GM19468 (cell line): ENCODE data around the gene TOP3B.

Experiments used
- ATAC-seq: cut with Tn5 transposase; IDR thresholded peaks from one replicate; pipeline ENCODE4 v1.9.1; 2021; ENCODE audit warnings: mild to moderate bottlenecking, moderate library complexity, moderate number of reproducible peaks; ENCODE audit not compliant: unreplicated experiment; ENCODE audit errors: extremely low read depth

Gene TOP3B

DNA sequence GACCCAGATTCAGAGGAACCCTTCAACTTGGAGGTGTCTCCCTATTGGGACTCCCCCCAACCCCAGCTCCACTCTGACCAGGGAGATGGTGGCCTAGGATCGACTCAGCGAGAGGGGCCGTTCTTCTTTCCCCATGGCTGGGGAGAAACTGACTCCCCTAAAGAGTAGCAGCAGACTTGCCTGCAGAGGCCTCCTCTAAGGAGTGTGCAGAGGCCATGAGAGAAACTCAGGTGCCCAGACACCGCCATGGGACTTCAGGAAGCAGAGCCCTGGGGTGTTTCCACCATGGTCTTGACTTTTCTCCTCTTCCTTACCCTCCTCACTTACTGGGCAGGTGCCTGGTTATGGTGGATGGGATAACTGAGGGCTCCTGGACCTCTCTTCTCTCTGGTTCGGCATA is 2.6 kb upstream of the TOP3B start:
- ATAC-seq: no peak

GRCh38 chr22:21984793-21985192 is 2.2 kb upstream of the TOP3B start:
- ATAC-seq: no peak

- ATAC-seq: no peak
Observed at GRCh38 chr22:21981874-21982273, 713 bp downstream of the TOP3B start.

DNA sequence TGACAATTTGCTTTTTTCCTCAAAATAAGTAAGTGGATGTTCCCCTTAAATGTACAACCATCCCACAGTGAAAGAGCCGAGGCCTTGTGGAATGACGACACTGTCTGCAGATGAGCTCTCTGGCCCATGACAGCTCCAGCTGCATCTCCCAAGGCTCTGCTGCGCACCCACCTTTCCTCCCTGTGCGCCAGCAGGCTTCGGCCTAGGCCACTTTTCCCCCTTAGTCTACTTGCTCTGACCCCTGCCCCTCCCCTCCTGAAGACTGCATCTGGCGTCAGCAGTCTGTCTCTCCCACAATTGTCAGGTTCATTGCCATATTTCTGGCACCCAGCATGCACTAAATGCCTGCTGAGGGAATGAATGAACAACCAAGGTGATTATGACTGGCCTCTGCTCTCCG is 2.0 kb downstream of the TOP3B start:
- no peak for ATAC-seq

GRCh38 chr22:21978564-21979386 is 3.8 kb downstream of the TOP3B start:
- no peak for ATAC-seq

DNA sequence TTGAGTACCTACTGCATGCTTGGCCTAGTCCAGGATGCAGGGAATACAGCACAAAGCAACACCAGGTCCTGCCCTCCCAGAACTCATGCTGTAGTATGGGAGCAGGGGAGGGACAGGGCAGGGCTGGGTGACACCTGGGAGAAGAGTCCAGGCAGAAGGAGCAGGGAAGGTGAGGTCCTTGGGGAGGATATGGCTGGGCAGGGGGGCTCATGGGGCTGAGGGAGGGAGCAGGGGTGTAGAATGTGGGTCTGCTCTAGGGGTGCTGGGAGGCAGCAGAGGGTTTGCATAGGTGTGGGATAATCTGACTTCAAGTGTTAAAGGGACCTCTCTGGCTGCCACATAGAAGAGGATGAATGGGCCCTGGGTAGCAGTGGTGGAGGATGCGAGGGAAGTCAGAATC is 4.8 kb downstream of the TOP3B start:
- ATAC-seq: no peak

DNA sequence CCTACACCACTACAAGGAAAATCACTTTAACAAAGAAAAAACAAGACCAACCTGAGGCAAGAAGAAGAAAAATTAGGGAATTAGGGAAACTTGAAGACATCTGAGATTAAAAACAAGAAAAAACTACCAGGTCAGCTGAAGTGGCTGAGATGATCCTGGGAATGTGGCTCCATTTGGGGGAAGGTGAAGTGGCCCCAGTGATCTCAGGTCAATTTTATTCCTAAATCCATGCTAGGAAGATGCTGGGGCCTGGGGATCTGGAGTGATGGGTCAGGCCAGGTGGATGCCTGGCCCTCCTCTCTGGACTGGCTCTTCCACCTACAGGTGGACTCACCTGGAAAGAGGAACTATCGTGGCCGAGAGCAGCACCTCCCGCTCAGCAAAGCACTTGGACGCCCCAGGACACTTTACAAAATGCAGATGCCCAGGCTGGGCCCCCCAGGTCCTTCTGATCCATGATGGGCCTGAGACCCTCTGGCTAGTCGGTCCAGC is 6.7 kb downstream of the TOP3B start:
- ATAC-seq: no peak

DNA sequence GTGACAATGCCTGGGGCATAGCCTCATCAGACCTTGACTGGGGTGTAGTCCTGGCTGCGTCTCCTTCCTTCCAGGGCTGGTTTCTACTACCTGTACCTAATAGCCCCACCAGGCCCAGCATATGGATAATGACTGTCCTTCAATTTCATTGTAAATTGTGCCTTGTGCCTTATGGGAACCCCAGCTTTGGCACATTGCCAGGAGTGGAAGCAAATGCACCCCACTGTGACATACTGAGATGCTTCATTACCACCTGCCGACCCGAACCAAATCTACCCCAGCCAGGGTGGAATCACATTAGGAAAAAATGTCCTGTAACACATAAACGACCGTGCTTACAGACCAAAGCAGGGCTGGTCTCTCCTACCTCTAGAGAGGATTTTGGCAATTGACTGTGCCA is 7.3 kb downstream of the TOP3B start:
- no peak for ATAC-seq

- no peak for ATAC-seq
Observed at GRCh38 chr22:21974058-21974649, 8.4 kb downstream of the TOP3B start.

DNA sequence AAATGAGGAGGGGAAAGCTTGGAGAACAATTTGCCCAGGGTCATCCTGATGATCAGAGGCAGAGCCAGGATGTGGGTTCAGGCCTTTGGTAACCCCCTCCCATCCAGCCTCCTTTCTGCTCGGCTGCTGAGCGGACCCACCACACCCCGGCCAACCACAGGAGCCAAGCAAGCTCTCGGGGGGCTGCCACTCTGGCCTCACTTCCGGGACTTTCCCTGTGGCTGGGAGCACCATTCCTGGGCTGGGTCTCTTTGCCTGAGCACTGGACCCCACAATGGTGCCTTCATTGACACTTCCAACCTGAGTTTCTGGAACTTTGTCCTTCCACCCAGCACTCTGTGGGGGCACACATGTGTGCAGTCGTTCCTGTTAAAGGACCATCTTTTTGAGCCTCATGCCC is 9.8 kb downstream of the TOP3B start:
- ATAC-seq: no peak

- no peak for ATAC-seq
Observed at GRCh38 chr22:21972293-21972779, 10.3 kb downstream of the TOP3B start.

- no peak for ATAC-seq
Observed at GRCh38 chr22:21971858-21972275, 10.7 kb downstream of the TOP3B start.

- no peak for ATAC-seq
Observed at GRCh38 chr22:21970800-21971617, 11.6 kb downstream of the TOP3B start.

GRCh38 chr22:21970037-21970799 is 12.4 kb downstream of the TOP3B start:
- no peak for ATAC-seq

DNA sequence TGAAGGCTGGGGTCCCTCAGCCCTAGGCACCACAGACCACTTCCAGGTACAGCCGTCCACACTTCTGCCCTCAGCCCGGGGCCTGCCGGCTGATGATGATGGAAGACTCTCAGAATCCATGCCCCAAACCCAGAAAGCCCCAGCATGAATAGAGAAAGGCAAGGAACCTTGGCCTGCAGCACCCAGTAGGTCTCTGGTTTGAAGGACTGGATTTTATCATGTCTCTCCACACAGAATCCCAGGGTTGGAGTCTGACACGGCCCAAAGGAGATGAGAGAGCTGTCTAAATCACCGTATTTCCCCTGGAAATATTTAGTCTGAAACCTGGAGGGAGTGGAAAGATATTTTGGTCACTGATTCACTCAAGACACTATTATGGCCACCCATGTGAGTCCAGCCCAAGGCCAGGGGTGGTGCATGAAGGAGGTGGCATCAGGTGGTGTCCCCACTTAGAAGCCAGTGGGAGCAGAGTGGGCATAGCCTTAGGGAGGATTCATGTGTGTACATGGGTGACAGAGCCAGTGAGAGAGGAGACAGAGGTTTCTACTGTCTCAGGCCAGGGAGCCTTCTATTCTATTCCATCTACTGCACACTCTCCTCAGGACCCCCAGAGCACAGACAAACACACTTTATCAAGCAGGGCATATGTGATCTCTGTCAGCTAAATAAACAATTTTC is 14.0 kb downstream of the TOP3B start:
- ATAC-seq: no peak

GRCh38 chr22:21967693-21968271 is 14.8 kb downstream of the TOP3B start:
- ATAC-seq: no peak

DNA sequence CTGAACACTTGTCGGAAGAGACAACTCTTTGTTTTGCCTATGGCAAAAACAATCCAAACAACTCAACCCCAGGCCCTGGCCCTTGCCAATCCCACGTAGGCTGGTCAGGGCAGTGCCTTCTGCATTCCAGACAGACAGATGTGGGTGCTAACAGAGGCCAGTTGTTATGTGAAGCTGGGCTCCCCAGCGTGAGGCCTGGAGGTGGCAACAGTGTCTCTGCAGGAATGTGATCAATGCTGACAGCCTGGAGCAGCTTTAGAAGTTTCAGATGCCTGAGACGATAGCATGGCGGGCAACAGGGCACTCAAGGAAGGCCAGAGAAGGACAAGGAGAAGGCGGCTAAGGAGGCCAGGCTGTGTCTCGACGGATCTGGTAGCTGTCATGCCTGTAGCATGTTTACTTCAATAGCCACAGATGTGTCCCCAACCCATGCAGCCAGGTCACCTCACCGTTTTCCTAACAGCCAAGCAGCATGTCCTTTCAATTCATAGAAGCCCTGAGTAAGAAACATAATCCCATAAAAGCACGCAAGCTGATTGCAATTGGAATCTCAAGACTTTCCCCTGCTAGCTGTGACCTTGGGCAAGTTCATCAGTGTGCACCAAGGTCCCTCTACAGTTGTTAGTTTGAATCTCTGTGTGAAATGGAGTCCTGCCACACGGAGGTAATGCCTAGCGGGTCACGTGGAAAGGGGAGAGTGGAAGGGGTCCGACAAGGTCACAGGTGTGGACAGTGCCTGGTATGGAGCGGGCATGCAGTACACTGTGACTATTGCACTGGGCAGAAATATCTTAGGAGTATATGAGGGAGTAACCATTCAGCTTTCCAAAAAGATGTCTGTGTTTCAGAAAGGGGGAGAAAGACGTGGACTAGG is 15.7 kb downstream of the TOP3B start:
- no peak for ATAC-seq

GRCh38 chr22:21965762-21966288 is 16.8 kb downstream of the TOP3B start:
- no peak for ATAC-seq
